Right renal cortex interstitium (tissue), 3 donors: ENCODE results near the gene GABRA4. TPM values are rescaled to one million over a fixed set of nuclear protein-coding genes. Genes with fewer than 3 reads are reported as not detected.

ENCODE experiments used
- DNase-seq, 3 donors: peaks; one replicate each; pipeline ENCODE4 v3.0.0-alpha.2; 2013; ENCODE audit warnings: low read depth in 3 of 3, low spot score in 2 of 3
- polyA plus RNA-seq, 3 donors: library from polyadenylated mRNA; unstranded; fragments of 120-200 nt; gene quantifications; one replicate each; pipeline ENCODE4 v1.2.1, GENCODE V29; 2013; ENCODE audit not compliant: insufficient read length in 3 of 3

Gene GABRA4
- polyA plus RNA-seq, 3 donors, result 0.04 to 0.12 (median 0.10) TPM

DNA sequence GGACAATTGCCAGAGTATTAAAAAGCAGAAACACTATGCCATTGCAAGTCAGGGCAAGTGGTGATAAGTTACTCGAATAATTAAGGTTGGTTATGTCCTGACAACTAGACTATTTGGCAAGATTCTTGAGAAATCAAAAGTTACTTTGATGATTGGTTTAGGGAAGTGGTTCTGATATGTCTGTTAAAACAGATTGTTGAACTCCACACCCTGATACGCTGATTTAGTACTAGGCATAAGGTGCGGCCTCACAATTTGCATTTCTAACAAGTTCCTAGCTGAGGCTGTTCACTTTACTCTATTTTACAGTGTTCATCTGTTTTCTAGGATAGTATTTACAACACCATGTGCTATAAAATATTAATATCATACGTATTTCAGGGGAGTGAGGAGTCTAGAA is 12.5 kb downstream of the GABRA4 start:
- DNase-seq, result no peak

DNA sequence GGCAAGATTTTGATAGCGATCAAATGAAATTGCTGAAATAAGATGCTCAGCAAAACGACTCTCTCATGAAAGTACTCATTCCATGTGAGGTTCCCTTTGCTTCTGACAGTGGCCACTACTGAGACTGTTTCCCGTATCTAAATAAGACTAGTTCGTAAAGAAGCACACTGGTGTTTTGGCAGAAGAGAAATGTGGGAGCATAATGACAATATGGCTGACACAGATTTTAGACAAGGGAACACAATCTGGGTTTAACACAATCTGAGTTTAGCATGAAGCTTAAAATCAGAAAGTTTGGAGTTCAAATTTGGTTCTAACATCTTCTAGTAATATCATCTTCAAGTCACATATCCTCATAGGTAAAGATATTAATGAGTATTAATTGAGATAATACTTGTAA is 13.7 kb downstream of the GABRA4 start:
- no peak for DNase-seq

DNA sequence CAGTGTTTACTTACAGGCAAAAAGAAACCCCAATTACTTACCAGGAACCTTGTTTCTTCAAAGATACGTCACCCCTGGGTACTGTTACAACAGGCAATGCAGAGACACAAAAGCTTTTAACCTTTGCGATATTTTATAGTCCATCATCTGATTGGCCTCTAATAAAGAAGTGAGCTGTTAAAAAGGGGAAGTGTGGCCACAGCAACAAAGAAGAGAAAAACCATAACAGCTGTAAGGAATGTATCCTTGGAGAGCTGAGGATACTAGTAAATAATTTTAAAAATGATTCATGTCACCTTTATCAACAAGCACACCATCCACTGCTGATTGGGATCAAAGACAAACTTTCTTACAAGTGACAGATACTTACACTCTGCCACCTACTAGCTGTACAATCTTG is 14.1 kb downstream of the GABRA4 start:
- no peak for DNase-seq

DNA sequence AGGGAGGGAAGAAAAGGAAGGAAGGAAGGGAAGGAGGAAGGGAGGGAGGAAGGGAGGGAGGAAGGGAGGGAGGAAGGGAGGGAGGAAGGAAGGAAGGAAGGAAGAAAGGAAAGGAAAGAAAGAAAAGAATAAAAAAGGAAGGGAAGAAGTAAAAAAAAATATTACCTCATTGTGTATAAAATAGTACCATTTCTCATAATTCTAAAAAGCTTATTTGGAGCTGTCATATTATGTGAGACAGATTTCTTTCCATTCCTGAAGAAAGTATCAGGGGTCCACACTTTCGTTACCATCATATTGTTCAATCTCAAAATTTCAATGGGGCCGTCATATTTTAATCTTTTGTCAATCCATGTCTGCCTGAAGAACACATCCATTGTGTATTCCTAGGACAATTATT is 16.1 kb downstream of the GABRA4 start:
- no peak for DNase-seq

GRCh38 chr4:46975812-46976553 is 17.4 kb downstream of the GABRA4 start:
- no peak for DNase-seq

DNA sequence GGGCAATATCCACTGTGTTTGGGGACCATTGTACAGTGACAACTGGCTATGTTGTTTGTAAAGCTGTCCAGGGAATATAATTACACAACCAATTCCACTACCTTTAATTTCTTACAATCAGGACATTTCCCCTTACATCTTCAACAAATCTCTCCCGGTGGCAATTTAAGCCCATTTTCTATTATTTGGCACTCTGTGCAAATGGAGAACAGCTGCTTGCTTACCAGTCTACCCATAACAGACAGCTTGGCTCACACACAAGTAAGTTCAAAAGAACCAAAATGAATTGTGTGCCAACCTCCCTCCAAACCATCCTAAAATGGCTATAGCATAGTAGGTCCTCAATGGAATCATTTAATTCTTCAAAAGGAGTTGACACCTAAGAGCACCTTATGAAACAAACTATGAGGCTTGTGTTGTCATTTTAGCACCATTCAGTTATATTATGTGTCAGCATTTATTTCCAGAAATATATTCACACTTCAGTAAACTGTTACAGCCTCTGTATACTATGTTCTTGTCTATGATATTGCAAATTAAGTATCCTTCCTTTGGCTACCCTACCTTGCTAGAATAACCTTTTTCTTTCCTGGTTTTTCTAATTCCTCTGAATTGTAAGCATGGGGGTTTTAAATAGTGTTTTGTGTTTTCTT is 18.4 kb downstream of the GABRA4 start:
- DNase-seq, result no peak

DNA sequence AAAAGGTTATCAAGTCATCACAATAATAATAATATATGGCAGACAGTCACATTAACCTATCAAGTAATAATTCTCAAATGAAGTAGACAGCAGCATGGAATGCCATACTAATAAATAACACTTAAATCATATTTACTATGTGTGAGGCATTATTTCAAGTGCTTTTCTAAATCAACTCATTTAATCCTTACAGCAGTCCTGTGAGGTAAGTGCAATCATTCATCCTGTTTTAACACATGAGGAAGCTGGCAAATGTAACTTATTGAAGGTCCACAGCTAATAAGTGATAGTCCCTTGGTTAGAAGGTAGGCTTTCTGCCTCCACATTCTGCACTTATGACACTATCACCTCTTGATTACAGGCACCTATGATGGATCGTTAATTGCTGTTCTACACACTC is 24.5 kb downstream of the GABRA4 start:
- DNase-seq, result no peak

DNA sequence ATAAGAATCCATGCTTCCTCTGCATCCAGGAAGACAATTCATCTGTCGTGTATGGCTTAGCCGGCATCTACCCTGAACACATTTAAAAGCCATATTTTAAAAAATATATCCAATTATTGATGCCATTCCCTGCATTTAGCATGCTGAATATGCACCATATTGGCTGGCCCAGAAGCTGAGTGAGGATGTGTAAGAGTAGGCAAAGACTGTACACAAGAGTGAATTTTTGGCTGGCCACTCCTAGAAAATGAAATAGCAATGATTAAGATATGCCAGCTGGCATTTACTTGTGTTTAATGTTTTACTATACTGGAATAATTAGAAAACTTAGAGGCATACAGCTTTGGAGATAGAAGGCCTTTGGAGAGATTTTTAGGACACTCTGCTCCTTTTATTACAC is 25.8 kb downstream of the GABRA4 start:
- no peak for DNase-seq

GRCh38 chr4:46958742-46959488 is 34.5 kb downstream of the GABRA4 start:
- no peak for DNase-seq

DNA sequence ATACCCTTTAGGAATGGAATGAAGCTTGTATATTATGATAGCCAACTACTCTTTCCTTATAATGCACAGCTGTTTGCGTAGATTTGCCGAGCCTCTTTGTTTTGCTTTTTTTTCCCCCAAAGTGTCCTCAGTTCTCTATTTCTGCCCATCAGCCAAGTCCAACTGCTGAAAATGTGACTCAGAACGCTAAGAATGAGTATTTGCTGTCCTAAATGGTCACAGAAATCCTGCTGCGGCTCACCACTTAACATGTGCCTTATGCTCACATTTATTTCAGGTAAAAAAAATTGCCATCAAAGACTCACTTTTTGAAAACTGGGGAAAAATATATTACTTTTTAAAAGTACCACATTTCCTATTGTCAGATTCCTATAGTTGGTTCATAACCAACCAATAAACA is 36.9 kb downstream of the GABRA4 start:
- DNase-seq, result no peak

GRCh38 chr4:46955601-46956000 is 37.8 kb downstream of the GABRA4 start:
- no peak for DNase-seq

- DNase-seq, result no peak
Measured at GRCh38 chr4:46954643-46955042, 38.7 kb downstream of the GABRA4 start.

DNA sequence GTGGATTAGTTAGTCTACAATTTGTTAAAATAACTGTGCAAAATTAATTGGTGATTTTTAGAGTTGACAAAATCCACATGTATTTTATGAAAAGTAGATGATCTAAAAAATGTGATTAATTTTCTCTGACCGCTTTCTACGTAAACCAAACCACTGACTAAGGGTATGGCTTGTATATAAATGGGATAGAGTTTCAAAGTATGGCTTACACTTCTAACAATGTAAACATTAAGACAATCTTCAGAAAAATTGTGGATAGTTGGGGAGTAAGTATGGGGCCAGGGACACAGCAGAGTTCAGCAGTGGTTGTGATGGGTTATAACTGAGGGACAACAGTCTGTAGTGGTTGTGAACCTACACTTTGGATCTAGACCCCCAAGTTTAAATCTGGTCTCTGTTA is 39.8 kb downstream of the GABRA4 start:
- no peak for DNase-seq

- no peak for DNase-seq
Measured at GRCh38 chr4:46952451-46952850, 40.9 kb downstream of the GABRA4 start.

- DNase-seq, result no peak
Measured at GRCh38 chr4:46950826-46951225, 42.6 kb downstream of the GABRA4 start.

DNA sequence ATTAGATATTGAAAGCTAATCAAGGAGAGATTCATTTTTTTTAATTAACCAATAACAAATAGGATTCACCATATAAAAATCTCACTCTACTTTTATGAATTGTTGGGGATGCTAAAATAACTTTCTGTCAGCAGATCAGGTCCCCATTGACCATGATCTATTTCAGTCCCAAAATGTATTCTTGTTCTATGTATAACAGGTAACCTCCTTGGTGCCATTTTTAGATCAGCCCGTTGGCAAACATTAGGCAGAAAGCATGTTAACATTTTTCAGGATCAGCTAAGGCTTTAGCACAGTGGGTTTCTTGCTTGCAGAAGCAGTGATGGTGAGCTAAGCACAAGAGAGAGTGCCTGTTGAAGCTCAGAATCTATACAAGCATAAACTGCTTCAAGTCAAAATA is 43.6 kb downstream of the GABRA4 start:
- no peak for DNase-seq

DNA sequence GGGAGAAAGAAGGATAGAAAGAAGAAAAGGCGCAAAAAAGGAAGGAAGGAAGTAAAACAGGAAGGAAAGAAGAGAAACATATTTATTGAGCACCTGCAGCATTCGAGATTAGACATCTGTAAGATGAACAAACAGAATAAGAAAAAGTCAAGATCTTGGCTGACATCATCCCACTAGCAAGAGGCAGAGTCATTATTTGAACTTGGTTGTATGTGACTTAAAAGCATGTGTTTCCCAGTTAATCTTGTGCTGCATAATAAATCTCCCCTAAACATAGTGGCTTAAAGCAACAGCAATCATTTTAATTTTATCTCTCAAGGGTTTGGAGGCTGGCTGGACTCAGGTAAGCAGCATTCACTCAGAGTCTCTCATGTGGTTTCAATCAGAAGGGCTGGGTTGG is 45.8 kb downstream of the GABRA4 start:
- no peak for DNase-seq

GRCh38 chr4:46946919-46947536 is 46.4 kb downstream of the GABRA4 start:
- DNase-seq, result no peak

GRCh38 chr4:46945062-46945461 is 48.3 kb downstream of the GABRA4 start:
- DNase-seq, result no peak

DNA sequence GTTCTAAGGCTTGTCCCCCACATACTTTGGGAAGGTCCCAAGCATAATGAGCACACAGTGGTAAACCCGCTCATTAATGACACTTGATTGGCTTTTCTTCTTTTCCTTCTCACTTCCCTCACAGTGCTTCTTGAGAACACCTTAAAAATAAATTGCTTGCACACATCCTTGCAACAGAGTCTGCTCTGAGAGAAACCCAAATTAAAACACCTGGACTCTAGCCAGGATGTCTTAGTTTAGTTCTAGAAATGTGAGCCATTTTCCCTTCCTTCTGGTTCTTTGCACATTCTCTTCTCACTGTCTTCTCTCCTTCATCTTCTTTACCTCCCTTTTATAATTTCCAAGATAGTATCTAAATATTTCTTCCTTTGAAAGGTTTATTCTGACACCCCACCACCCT is 49.0 kb downstream of the GABRA4 start:
- DNase-seq, result no peak

DNA sequence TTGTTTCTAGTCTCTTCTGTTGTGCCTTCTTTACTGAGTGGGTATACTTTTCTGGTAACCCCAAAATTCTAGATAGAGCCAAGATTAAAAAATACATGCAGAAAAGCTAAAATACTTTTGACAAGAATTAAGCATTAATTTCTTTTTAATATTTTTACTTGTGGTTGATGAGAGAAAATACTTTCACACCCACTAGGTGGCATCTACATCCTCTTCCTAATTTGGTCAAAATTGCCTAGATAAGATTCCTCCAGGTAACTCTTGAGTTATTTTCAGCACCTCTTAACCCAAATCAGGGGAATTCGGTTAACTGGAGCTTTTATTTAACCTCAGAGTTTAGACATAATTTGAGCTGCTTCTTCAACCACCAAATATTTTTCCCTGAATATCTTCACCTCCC is 55.9 kb downstream of the GABRA4 start:
- no peak for DNase-seq
